GM12891 (cell line): Measurements from ENCODE around the gene LRP1B.

Experiments
- DNase-seq: peaks from one replicate; pipeline ENCODE4 v3.0.0; 2011; ENCODE audit warnings: low spot score; ENCODE audit not compliant: insufficient read length
- FAIRE-seq: peaks from 2 replicates; lab custom pipeline; 2011; peaks lifted over from hg19 to GRCh38; lab: Jason Lieb, UNC
- PAX5 ChIP-seq: IDR thresholded peaks from 2 replicates; pipeline ENCODE4 v1.6.1; 2011; ENCODE audit warnings: low read length, moderate library complexity, mild to moderate bottlenecking; ENCODE audit not compliant: insufficient read depth, severe bottlenecking
- POLR2A ChIP-seq: IDR thresholded peaks from 2 replicates; pipeline ENCODE4 v1.6.1; 2011; ENCODE audit warnings: low read depth, low read length, control low read depth
- POLR2AphosphoS5 ChIP-seq: IDR thresholded peaks from 2 replicates; pipeline ENCODE4 v1.6.1; 2011; ENCODE audit warnings: low read depth, low read length, control low read depth
- POU2F2 ChIP-seq: IDR thresholded peaks from 2 replicates; pipeline ENCODE4 v1.6.1; 2011; ENCODE audit warnings: low read depth, mild to moderate bottlenecking, control low read depth, low read length, moderate library complexity
- SPI1 ChIP-seq: IDR thresholded peaks from 2 replicates; pipeline ENCODE4 v1.6.1; 2011; ENCODE audit warnings: low read depth, low read length, control low read depth
- TAF1 ChIP-seq: IDR thresholded peaks from 2 replicates; pipeline ENCODE4 v1.6.1; 2011; ENCODE audit warnings: low read depth, low read length, control low read depth

LRP1B gene

GRCh38 chr2:141723814-141724213 is 407.0 kb downstream of the LRP1B start:
- FAIRE-seq (no peak), DNase-seq (no peak)
- TF ChIP-seq SPI1 (no peak), POLR2AphosphoS5 (no peak), POU2F2 (no peak), TAF1 (no peak), POLR2A (no peak), PAX5 (no peak)

DNA sequence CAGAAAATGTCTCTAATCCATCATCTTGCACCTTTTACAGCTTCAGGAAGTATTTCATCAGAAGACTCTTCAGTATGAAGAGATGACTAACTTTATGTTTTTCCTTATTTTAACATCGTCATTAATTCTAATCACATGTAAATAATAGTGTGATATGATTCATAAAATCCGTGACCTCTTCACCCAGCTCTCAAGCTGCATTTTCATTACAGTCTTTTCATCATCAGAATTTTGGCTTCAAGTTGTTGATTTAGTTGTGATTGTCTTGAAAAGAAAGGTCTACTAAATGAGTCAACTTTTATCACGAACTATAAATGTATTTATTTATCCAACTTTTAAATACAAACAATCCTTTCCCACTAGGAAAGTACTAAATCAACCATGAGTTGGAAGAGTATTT is 410.3 kb downstream of the LRP1B start:
- TF ChIP-seq POLR2A: no peak
- TF ChIP-seq POU2F2: no peak
- no peak for TF ChIP-seq TAF1
- no peak for TF ChIP-seq POLR2AphosphoS5
- no peak for TF ChIP-seq SPI1
- no peak for TF ChIP-seq PAX5
- DNase-seq (no peak), FAIRE-seq (no peak)

GRCh38 chr2:141714496-141714895 is 416.3 kb downstream of the LRP1B start:
- FAIRE-seq: no peak
- TF ChIP-seq POLR2AphosphoS5: no peak
- no peak for DNase-seq

DNA sequence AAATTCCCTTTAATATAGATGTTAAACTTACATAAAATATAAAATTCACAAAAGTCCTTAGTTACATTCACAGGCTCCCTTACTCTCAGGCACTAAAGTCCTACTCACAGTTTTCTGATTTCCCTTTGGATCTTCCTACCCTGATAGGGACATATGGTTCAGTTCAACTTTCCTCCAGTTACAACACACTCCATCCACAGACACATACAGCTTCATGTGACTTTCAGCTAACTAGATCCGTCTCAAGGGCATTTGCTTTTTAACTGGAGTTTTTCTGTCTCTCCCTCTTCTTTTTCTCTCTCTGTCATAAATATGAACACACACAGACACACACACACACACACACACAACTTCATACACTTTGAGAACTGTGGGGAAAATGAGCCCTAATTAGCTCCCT is 419.2 kb downstream of the LRP1B start:
- FAIRE-seq (no peak), DNase-seq (no peak)
- TF ChIP-seq TAF1 (no peak), SPI1 (no peak), PAX5 (no peak), POLR2AphosphoS5 (no peak)

DNA sequence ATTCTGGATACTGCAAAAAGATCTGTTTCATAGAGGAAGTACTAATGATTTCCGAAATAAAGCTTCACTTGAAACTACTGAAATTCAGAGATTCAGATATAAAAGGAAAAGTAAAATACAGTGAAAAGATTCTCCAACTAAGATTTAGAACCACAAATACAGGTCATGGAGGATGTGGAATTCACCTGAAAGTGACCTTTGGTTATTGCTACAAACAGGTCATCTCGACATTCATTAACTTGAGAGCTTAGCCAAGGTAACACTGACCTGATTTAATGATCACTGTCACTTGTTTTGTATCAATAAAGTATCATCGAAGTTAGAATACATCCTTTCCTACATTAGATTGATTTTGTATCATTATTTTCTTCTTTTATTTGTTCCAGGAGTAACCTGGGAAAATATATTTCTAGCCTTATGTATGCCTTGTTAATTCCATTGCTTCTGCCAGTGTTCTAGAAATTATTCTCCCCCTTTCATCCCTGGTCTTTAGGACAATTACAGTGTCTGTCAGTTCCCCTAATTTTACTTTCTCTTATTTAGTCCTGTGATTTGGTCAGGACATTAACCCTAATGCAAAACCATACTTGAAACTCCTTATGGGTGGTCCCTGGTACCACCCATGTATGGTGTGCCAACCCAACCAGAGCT is 420.1 kb downstream of the LRP1B start:
- no peak for DNase-seq
- no peak for FAIRE-seq
- TF ChIP-seq PAX5: no peak
- TF ChIP-seq SPI1: no peak
- no peak for TF ChIP-seq POLR2AphosphoS5
- no peak for TF ChIP-seq TAF1
- no peak for TF ChIP-seq POLR2A
- TF ChIP-seq POU2F2: no peak

DNA sequence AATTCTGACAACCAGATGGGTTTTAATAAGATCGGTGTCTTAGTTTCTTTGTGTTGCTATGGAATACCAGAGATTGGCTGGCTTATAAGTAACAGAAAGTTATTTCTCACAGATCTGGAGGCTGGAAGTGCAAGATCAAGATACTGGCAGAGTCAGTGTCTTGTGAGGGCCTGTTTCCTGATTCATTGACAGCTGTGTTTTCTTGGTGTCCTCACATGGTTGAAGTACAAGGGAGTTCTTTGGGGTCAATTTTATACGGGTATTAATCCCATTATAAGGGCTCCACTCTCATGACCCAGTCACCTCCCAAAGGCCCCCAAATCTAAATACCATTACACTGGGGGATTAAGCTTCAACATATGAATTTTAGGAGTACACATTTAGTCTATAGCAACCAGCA is 421.1 kb downstream of the LRP1B start:
- DNase-seq: no peak
- no peak for FAIRE-seq
- no peak for TF ChIP-seq POLR2A
- TF ChIP-seq TAF1: no peak

GRCh38 chr2:141707486-141707885 is 423.3 kb downstream of the LRP1B start:
- DNase-seq: no peak
- FAIRE-seq: no peak
- TF ChIP-seq POLR2AphosphoS5 (no peak), TAF1 (no peak), POLR2A (no peak), POU2F2 (no peak), PAX5 (no peak), SPI1 (no peak)

DNA sequence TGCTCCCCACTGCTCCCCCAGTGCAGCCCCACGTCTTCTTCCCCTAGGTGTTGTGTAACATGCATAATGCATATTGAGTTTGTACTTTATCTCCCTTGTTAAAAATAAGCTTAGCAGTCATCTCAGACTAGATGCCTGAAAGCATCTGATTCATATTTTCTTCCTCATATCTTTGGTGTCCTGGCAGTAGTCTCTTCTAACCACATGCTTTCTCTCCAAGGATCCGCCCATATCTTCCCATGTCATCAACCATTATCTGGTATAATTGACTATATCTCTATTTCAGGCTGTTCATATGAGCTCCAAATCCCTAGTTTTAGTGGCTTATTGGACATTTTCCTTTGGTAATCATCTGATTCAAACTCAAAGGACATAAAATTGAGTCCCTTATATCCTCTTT is 426.3 kb downstream of the LRP1B start:
- FAIRE-seq (no peak), DNase-seq (no peak)
- TF ChIP-seq POLR2A (no peak), SPI1 (no peak), POLR2AphosphoS5 (no peak), PAX5 (no peak)

- FAIRE-seq (no peak), DNase-seq (no peak)
- TF ChIP-seq POLR2A: no peak
- no peak for TF ChIP-seq POU2F2
- no peak for TF ChIP-seq POLR2AphosphoS5
Observed at GRCh38 chr2:141703501-141703900, 427.3 kb downstream of the LRP1B start.

GRCh38 chr2:141701618-141702017 is 429.2 kb downstream of the LRP1B start:
- TF ChIP-seq POLR2AphosphoS5 (no peak), PAX5 (no peak), SPI1 (no peak), POU2F2 (no peak), TAF1 (no peak), POLR2A (no peak)
- FAIRE-seq (no peak), DNase-seq (no peak)

- TF ChIP-seq TAF1 (no peak), PAX5 (no peak), POLR2AphosphoS5 (no peak), POLR2A (no peak)
- no peak for FAIRE-seq
- DNase-seq: no peak
Observed at GRCh38 chr2:141699573-141699972, 431.2 kb downstream of the LRP1B start.

DNA sequence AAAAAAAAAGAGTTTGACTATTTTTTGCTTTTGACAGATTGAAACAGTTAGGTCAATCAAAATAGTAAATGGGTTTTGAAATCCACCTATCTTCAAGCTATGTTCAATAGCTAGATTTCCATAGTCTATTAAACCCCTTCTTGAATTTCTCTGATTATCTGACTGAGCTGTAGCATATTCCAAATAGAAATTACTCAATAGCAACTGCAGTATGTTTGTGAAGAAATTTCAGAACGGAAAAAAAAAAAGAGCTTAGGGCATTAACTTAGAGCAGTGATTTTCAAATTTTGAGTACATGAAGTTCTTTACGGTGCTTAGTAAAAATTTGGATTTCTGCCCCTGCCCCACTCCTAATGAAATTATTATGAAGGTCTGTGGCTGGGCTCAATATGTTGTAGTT is 432.3 kb downstream of the LRP1B start:
- no peak for FAIRE-seq

More for the DNA sequence above, 432.3 kb downstream of the LRP1B start:
- TF ChIP-seq POLR2A (no peak), TAF1 (no peak), PAX5 (no peak), POU2F2 (no peak), POLR2AphosphoS5 (no peak), SPI1 (no peak)
- DNase-seq: no peak
